NCI-H2081 treated with DMSO at 0.1 percent for 48 hours (cell line): ENCODE measurements around the gene DDX49.
"Not testable (repeated sequence)": the region's sequence is repeated elsewhere in the genome, so short reads cannot be mapped to it uniquely, and the experiment has no call there.

Experiments
- DNase-seq: peaks from one replicate; lab custom pipeline; 2025; lab: John Stamatoyannopoulos, UW

DDX49 gene

DNA sequence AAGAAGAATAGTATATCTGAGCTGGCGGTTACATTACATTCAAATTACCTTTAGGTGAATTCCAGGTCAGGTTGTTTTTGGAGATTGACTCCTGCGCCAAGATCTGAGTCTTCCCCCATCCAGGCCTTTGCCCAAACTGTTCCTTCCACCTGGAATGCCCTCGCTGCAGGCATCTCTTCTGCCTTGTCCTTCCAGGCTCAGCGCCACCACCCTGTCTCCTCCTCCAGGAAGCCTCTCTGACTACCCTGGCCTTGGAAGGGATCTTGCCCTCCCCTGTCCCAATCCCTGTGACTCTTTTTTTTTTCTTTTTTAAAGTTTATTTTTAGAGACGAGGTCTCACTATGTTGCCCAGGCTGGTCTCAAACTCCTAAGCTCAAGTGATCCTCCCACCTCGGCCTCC lies 23.2 kb downstream of the DDX49 start:
- no peak for DNase-seq

DNA sequence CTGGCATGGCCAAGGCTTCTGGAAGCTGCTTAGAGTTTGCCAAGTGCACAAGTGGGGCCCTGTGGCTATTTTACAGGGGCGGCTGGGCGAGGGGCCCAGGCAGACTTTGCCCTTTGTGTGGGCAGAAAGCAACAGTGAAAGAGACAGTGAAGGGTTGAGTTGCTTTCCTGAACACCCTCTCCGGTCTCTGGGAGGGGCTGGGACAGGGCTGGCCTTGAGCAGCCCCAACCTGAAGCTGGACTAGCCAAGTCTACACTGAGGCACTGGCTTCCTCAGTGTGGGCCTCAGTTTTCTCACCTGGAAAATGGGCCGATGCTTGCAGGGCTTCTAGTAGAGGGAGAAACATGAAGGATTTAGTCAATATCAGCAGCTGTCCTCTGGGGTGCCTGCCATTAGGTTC lies 23.9 kb downstream of the DDX49 start:
- no peak for DNase-seq

DNA sequence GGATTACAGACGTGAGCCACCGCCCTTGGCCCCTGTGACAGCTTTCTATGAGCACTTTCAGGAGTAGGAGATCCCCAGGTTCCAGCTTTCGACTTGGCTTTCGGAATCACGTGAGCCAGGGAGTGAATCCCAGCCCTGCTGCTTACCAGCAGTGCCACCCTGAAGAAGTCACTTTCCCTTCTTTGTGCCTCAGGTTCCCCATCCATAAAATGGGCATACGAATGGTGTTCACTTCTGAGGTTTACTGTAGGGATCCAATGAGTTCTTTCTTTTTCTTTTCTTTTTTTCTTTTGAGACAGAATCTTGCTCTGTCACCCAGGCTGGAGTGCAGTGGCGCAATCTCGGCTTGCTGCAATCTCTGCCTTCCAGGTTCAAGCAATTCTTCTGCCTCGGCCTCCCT lies 25.8 kb downstream of the DDX49 start:
- DNase-seq = no peak

DNA sequence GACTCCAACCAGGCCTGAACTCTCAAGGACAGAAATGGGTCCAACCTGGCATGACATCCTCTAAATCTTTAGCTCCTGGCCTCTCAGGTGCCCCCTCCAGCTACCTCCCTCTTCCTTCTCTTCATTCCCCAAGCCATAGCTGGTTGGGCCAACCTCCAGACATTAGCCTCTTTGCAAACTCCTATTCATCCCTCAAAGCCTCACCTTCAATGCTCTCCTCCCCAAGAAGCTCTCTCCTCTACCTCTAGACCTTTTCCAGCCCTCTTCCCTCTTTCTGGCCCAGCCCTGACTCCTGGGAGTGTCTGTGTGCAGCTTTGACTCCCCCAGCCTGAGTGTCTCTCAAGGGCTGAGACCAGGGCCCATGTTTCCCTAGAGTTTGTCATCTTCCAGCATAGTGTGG lies 26.8 kb downstream of the DDX49 start:
- DNase-seq = no peak

- DNase-seq = no peak
Measured at GRCh38 chr19:18946918-18947317, 27.4 kb downstream of the DDX49 start.

DNA sequence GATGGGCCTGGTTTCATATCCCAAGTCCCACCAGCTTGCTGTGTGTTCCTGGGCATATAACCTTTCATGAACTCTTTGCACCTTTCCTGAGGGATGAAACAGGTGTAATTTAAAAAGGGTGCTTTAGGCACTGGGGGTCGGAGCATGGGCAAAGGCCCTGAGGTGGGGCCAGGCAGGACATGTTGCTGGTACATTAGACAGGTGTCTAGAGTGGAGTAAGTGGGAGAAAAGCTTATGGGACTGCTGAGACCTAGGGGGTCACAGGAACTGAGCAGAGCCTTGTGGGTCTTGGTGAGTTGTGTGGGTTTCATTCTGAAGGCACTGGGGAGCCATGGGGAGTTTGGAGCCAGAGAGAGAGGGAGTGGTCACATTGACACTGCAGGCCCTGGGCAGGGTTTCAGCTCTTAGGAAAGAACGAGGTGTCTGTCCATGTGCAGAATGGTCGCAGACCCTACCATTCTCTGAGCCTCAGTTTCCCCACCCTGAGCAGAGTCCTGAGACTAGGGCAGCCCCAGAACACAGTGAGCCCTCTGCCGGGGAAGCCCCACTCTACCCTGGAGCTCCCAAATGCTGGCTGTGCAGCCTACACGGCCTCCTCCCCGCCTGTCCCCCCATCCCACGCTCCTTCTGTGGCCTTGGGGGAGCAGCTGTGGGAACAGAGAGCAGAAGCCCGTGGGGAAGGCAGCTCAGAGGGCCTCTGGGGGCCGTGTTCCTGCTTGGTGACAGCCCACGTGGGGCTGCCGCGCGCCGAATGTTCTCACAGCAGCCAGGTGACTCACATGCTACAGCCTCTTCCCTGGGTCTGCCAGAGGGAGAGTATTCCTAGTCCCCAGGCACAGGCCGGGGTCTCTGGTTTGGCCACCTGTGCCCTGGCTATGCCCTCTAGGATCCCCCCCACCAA lies 28.8 kb downstream of the DDX49 start:
- no peak for DNase-seq

- no peak for DNase-seq
Measured at GRCh38 chr19:18948976-18949356, 29.5 kb downstream of the DDX49 start.

- DNase-seq = no peak
Measured at GRCh38 chr19:18949858-18950257, 30.3 kb downstream of the DDX49 start.

GRCh38 chr19:18951721-18952281 lies 32.3 kb downstream of the DDX49 start:
- no peak for DNase-seq

DNA sequence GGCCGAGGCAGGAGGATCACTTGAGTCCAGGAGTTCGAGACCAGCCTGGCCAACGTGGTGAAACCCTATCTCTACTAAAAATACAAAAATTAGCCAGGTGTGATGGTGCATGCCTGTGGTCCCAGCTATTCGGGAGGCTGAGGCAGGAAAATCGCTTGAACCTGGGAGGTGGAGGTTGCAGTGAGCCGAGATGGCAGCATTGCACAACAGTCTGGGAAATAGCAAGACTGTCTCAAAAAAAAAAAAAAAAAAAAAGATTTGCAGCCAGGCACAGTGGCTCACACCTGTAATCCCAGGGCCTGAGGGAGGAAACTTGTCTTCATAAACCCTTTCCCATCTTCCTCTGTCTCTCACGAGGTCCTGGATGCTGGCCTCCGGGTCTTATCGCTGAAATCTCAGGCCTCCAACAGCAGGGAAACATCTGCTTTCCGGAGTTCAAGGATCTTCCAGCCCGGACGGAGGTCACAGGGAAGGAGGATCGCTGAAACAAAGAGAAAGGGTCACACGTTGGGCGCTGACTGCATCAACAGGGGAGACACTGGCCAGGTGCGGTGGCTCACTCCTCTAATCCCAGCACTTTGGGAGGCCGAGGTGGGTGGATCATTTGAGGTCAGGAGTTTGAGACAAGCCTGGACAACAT lies 33.0 kb downstream of the DDX49 start:
- not testable (repeated sequence) for DNase-seq

DNA sequence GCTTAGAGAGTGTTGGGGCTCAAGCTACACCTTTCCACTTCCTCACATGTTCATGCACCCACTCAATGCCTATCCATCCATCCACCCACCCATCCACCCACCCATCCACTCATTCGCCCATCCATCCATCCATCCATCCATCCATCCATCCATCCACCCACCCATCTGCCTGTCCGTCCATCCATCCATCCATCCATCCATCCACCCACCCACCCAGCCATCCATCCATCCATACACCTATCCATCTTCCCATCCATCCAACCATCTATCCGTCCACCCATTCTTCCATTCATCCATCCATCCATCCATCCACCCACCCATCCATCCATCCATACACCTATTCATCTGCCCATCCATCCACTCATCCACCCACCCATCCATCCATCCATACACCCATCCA lies 34.6 kb downstream of the DDX49 start:
- no peak for DNase-seq

- DNase-seq = no peak
Measured at GRCh38 chr19:18955042-18955441, 35.5 kb downstream of the DDX49 start.

GRCh38 chr19:18960370-18960769 lies 40.9 kb downstream of the DDX49 start:
- no peak for DNase-seq

GRCh38 chr19:18961767-18962620 lies 42.5 kb downstream of the DDX49 start:
- DNase-seq = no peak

DNA sequence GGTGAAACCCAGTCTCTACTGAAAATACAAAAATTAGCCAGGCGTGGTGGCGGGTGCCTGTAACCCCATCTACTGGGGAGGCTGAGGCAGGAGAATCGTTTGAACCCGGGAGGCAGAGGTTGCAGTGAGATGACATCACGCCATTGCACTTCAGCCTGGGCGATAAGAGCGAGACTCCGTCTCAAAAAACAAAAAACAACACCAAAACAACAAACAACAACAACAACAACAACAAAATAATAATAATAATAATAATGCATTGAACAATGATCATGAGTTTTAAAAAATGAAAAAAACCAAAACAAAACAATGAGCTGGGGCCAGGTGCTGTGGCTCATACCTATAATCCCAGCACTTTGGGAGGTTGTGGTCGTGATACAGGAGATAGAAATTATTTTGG lies 44.6 kb downstream of the DDX49 start:
- DNase-seq = no peak

DNA sequence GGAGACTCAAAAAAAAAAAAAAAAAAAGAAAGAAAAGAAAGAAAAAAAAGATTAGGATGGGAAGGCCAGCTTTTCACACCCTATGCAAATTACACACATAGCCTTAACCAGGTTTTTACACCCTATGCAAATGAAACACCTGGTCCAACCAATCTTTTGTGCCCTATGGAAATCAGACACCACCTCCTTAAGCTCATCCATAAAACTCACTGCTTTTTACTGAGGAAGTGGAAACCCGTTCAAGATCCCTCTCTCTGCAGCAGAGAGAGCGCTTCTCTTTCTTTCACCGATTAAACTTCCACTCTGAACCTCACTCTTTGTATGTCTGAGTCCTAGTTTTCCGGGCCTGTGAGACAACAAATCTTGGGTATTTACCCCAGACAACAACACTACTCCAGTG lies 46.8 kb downstream of the DDX49 start:
- DNase-seq = no peak

GRCh38 chr19:18967358-18968146 lies 48.0 kb downstream of the DDX49 start:
- no peak for DNase-seq

DNA sequence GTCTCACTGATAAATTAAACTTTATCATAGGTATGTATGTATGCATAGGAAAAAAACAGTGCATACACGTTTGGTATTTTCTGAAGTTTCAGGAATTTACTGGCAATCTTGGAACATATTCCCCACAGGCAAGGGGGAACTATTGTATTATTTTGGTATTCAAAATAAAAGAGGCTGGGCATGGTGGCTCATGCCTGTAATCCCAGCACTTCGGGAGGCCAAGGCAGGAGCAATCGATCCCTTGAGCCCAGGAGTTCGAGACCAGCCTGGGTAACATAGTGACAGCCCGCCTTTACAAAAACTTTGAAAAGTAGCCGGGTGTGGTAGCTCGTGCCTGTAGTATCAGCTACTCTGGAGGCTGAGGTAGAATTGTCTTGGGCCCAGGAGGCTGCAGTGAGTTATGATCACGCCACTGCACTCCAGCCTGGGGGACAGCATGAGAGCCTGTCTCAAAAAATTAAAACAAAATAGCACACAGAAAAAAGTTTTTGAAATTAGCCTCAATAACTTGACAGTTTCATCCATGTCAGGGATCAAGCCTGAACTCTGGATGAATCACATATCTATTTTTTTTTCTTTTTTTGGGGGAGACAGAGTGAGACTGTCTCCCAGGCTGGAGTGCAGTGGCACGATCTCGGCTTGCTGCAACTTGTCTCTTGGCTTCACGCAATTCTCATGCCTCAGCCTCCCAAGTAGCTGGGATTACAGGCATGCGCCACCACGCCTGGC lies 50.6 kb downstream of the DDX49 start:
- no peak for DNase-seq

GRCh38 chr19:18972301-18972811 lies 52.8 kb downstream of the DDX49 start:
- DNase-seq = no peak

GRCh38 chr19:18972851-18973250 lies 53.3 kb downstream of the DDX49 start:
- no peak for DNase-seq

DNA sequence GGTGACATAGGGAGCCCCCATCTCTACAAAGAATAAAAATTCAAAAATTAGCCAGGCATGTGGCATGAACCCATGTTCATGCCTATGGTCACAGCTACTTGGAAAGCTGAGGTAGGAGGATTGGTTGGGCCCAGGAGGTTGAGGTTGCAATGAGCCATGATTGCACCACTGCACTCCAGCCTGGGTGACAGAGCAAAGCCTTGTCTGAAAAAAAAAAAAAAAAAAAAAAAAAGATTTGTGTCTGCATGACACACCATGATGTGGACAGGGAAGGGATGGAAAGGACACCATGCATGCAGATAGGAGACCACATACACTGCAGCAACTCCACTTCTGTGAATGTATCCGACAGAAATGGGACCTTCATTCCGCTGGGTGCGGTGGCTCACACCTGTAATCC lies 55.5 kb downstream of the DDX49 start:
- no peak for DNase-seq
